Omental fat pad (tissue), 4 donors: ENCODE results near the gene NCR2. TPM values are rescaled to one million over a fixed set of nuclear protein-coding genes. Genes with fewer than 3 reads are reported as not detected.

ENCODE experiments used
- ATAC-seq: fragments of 150-250 bp; one replicate; pipeline ENCODE4 v1.9.1; 2016; ENCODE audit warnings: mild to moderate bottlenecking, moderate library complexity; ENCODE audit not compliant: low FRiP score
- DNase-seq: peaks from one replicate; pipeline ENCODE4 v3.0.0-alpha.2; 2019; ENCODE audit warnings: low spot score
- small RNA-seq: library from RNA; depleted of rRNA; stranded (forward); fragments of <200 nt; gene quantifications from one replicate; pipeline ENCODE3, GENCODE V24; 2016
- total RNA-seq, 4 donors: library from RNA; depleted of rRNA; stranded (reverse); fragments of >200 nt; gene quantifications; one replicate each; pipeline ENCODE4 v1.1.0, GENCODE V29; 2016
- TF ChIP-seq, protein P1 (sequence below), 3 donors: fragments of 450-650 bp; IDR thresholded peaks; one replicate each; pipeline ENCODE4 v1.5.1; 2016 to 2017; ENCODE audit warnings: antibody characterized with exemption in 3 of 3, mild to moderate bottlenecking in 3 of 3, moderate library complexity in 2 of 3

The NCR2 gene
- total RNA-seq, 4 donors from 2014 or later: not detected

DNA sequence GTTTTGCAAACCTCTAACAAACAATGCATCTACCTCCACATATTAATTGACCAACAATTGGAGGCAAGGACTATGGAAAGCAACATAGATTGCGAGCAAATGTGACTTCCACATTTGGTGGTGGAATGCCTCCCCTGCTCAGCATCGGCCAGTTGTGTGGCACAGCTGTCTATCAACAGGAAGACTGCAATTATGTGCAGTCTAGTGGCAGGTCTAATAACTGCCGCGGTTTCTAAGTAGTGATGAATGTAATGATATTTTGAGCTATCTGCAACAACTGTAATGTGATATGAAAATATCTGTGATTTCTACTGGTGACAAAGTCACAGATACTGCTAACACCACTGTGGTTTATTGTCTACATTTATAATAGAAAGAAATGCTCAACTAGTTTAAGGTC lies 56.8 kb downstream of the NCR2 start:
- TF ChIP-seq, protein P1, sequence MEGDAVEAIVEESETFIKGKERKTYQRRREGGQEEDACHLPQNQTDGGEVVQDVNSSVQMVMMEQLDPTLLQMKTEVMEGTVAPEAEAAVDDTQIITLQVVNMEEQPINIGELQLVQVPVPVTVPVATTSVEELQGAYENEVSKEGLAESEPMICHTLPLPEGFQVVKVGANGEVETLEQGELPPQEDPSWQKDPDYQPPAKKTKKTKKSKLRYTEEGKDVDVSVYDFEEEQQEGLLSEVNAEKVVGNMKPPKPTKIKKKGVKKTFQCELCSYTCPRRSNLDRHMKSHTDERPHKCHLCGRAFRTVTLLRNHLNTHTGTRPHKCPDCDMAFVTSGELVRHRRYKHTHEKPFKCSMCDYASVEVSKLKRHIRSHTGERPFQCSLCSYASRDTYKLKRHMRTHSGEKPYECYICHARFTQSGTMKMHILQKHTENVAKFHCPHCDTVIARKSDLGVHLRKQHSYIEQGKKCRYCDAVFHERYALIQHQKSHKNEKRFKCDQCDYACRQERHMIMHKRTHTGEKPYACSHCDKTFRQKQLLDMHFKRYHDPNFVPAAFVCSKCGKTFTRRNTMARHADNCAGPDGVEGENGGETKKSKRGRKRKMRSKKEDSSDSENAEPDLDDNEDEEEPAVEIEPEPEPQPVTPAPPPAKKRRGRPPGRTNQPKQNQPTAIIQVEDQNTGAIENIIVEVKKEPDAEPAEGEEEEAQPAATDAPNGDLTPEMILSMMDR (IDR thresholded peaks at IDR 0.05): no peak
- DNase-seq (no peak), ATAC-seq (no peak)

GRCh38 chr6:41396335-41396734 lies 60.9 kb downstream of the NCR2 start:
- ATAC-seq (no peak), DNase-seq (no peak)
- TF ChIP-seq, protein P1 (IDR thresholded peaks at IDR 0.05): no peak

GRCh38 chr6:41399424-41399823 lies 64.0 kb downstream of the NCR2 start:
- DNase-seq: no peak
- ATAC-seq: no peak
- TF ChIP-seq, protein P1 (IDR thresholded peaks at IDR 0.05): no peak

Small RNAs within 50 kb of the gene (small RNA-seq; reads per million reads assigned to genes)
- gene RNU6-643P: not detected

Other genes with a start within 250 kb of the NCR2 start
- 1 to 10 TPM in 1 of 4 donors, under 1 TPM in 1, not detected in 2; 0.56 to 5.3 TPM for gene TREML1, start 181.3 kb upstream of the NCR2 start, total RNA-seq
- 100 to 1,000 TPM in 1 of 4 donors, 1 to 10 TPM in 2, not detected in 1; 3.1 to 119 (median 6.8) TPM for gene TREM2, start 172.5 kb upstream of the NCR2 start, total RNA-seq
- gene TREML2, start 134.5 kb upstream of the NCR2 start, total RNA-seq: 1 to 10 TPM in 1 of 4 donors, under 1 TPM in 3; 0.19 to 4.3 (median 0.34) TPM
- not detected for gene TREML4, start 107.3 kb upstream of the NCR2 start, total RNA-seq
- gene TREM1, start 48.9 kb upstream of the NCR2 start, total RNA-seq: 10 to 100 TPM in 1 of 4 donors, 1 to 10 TPM in 3; 5.8 to 20.2 (median 8.6) TPM
- gene FOXP4, start 210.8 kb downstream of the NCR2 start, total RNA-seq: 1 to 10 TPM; 3.6 to 9.0 (median 5.5) TPM